OCI-LY1 (cell line): Measurements from ENCODE around the gene CIB1.

Experiments
- H2AFZ ChIP-seq: fragments of 200-600 bp; sonication (generic), shearing (Covaris generic); 2 replicates; pipeline ENCODE4 v1.6.0; 2014; ENCODE audit warnings: antibody characterized with exemption, mild to moderate bottlenecking, low read length
- H3F3A ChIP-seq: fragments of 200-600 bp; sonication (generic), shearing (Covaris generic); 2 replicates; pipeline ENCODE4 v1.6.0; 2014; ENCODE audit warnings: mild to moderate bottlenecking, antibody characterized with exemption, low read length, moderate library complexity; ENCODE audit not compliant: insufficient read depth
- H3K27ac ChIP-seq: fragments of 200-600 bp; sonication (generic); 2 replicates; pipeline ENCODE4 v1.5.1; 2014; ENCODE audit warnings: low read length, mixed run types, mild to moderate bottlenecking, low read depth; ENCODE audit not compliant: poor library complexity, severe bottlenecking
- H3K27me3 ChIP-seq: fragments of 200-600 bp; sonication (generic); 2 replicates; pipeline ENCODE4 v1.6.0; 2014; ENCODE audit warnings: antibody characterized with exemption, mild to moderate bottlenecking, low read length, moderate library complexity; ENCODE audit not compliant: insufficient read depth
- H3K36me3 ChIP-seq: fragments of 200-600 bp; sonication (generic); 2 replicates; pipeline ENCODE4 v1.6.1; 2014; ENCODE audit warnings: mild to moderate bottlenecking, antibody characterized with exemption, low read length, moderate library complexity, mixed read lengths; ENCODE audit not compliant: insufficient read depth
- H3K4me1 ChIP-seq: fragments of 200-600 bp; sonication (generic); 2 replicates; pipeline ENCODE4 v1.5.1; 2014; ENCODE audit warnings: mild to moderate bottlenecking, low read length, moderate library complexity; ENCODE audit not compliant: insufficient read depth, severe bottlenecking
- H3K4me2 ChIP-seq: fragments of 200-600 bp; sonication (generic), shearing (Covaris generic); 2 replicates; pipeline ENCODE4 v1.6.1; 2014; ENCODE audit warnings: low read length
- H3K4me3 ChIP-seq: fragments of 200-600 bp; sonication (generic); 2 replicates; pipeline ENCODE4 v1.5.1; 2014; ENCODE audit warnings: low read length, low read depth, mild to moderate bottlenecking, mixed read lengths; ENCODE audit not compliant: poor library complexity, severe bottlenecking
- H3K79me2 ChIP-seq: fragments of 200-600 bp; shearing (Covaris generic); 2 replicates; pipeline ENCODE4 v1.6.1; 2016; ENCODE audit warnings: mixed run types, low read length, mixed read lengths; ENCODE audit not compliant: insufficient read depth
- H3K9ac ChIP-seq: fragments of 200-600 bp; sonication (generic), shearing (Covaris generic); 2 replicates; pipeline ENCODE4 v1.6.1; 2014; ENCODE audit warnings: mild to moderate bottlenecking, low read length, mixed read lengths
- H3K9me2 ChIP-seq: fragments of 200-600 bp; sonication (generic), shearing (Covaris generic); 2 replicates; pipeline ENCODE4 v1.6.1; 2014; ENCODE audit warnings: low read depth, mild to moderate bottlenecking, low read length, mixed read lengths
- H3K9me3 ChIP-seq: fragments of 200-600 bp; shearing (Covaris generic); 2 replicates; pipeline ENCODE4 v1.6.1; 2014; ENCODE audit warnings: low read length, mixed read lengths
- H4K20me1 ChIP-seq: fragments of 200-600 bp; sonication (generic), shearing (Covaris generic); 2 replicates; pipeline ENCODE4 v1.6.0; 2016; ENCODE audit warnings: mild to moderate bottlenecking, low read length; ENCODE audit not compliant: insufficient read depth
- CTCF ChIP-seq: fragments of 200-600 bp; sonication (generic), shearing (Covaris generic); IDR thresholded peaks from 2 replicates; pipeline ENCODE4 v1.5.1; 2017; ENCODE audit warnings: mild to moderate bottlenecking, antibody characterized with exemption, low read length, moderate library complexity, mixed read lengths
- EZH2 ChIP-seq: fragments of 200-600 bp; sonication (generic), shearing (Covaris generic); IDR thresholded peaks from 2 replicates; pipeline ENCODE4 v1.8.0; 2017; ENCODE audit warnings: borderline replicate concordance, mixed run types, mild to moderate bottlenecking, antibody characterized with exemption, low read length, moderate library complexity, mixed read lengths

Gene CIB1

GRCh38 chr15:90232941-90233386 lies 777 bp downstream of the CIB1 start:
- no peaks in the 10 kb centered on the region for H3F3A ChIP-seq
- no peak overlapping the region for H2AFZ ChIP-seq
- no peaks in the 10 kb centered on the region for H3K9me3 ChIP-seq
- no peaks in the 10 kb centered on the region for H4K20me1 ChIP-seq
- TF ChIP-seq EZH2 (no peak), CTCF (peak; percentile 34; the same call in 1 of the 2 replicates)
- peak overlapping the region; percentile 71 for H3K27ac ChIP-seq
- H3K9me2 ChIP-seq = no peaks in the 10 kb centered on the region
- H3K4me3 ChIP-seq = peak overlapping the region; percentile 90
- H3K79me2 ChIP-seq = no peaks in the 10 kb centered on the region
- H3K27me3 ChIP-seq = no peaks in the 10 kb centered on the region
- H3K9ac ChIP-seq = peak overlapping the region; percentile 86
- H3K4me2 ChIP-seq = peak overlapping the region; percentile 99
- H3K4me1 ChIP-seq = peaks cover 39% of the 10 kb centered on the region
- peaks cover 36% of the 10 kb centered on the region for H3K36me3 ChIP-seq

GRCh38 chr15:90232196-90232595 lies 1.5 kb downstream of the CIB1 start:
- peak overlapping the region; percentile 90 for H3K4me3 ChIP-seq
- H3K27me3 ChIP-seq = no peaks in the 10 kb centered on the region
- no peaks in the 10 kb centered on the region for H3K79me2 ChIP-seq
- no peaks in the 10 kb centered on the region for H4K20me1 ChIP-seq
- TF ChIP-seq EZH2 (no peak), CTCF (no peak)
- peak overlapping the region; percentile 99 for H3K4me2 ChIP-seq
- no peak overlapping the region for H2AFZ ChIP-seq
- no peaks in the 10 kb centered on the region for H3F3A ChIP-seq
- H3K9ac ChIP-seq = peak overlapping the region; percentile 86; the same call in 1 of the 2 replicates
- peaks cover 37% of the 10 kb centered on the region for H3K36me3 ChIP-seq
- no peaks in the 10 kb centered on the region for H3K9me2 ChIP-seq
- H3K27ac ChIP-seq = peak overlapping the region; percentile 71
- peaks cover 39% of the 10 kb centered on the region for H3K4me1 ChIP-seq
- no peaks in the 10 kb centered on the region for H3K9me3 ChIP-seq

GRCh38 chr15:90231028-90232017 lies 2.4 kb downstream of the CIB1 start:
- Histone ChIP-seq H3K27ac (peak overlapping the region; percentile 71), H3K4me1 (peaks cover 39% of the 10 kb centered on the region), H3K79me2 (no peaks in the 10 kb centered on the region), H2AFZ (no peak overlapping the region), H3K4me2 (peak overlapping the region; percentile 99), H3K4me3 (peak overlapping the region; percentile 90), H3K36me3 (peaks cover 43% of the 10 kb centered on the region), H3K9ac (peak overlapping the region; percentile 86; the same call in 1 of the 2 replicates), H3K27me3 (no peaks in the 10 kb centered on the region), H3F3A (no peaks in the 10 kb centered on the region), H4K20me1 (no peaks in the 10 kb centered on the region), H3K9me2 (no peaks in the 10 kb centered on the region), H3K9me3 (no peaks in the 10 kb centered on the region)
- TF ChIP-seq CTCF = no peak
- TF ChIP-seq EZH2 = no peak
